ENCODE results near the gene WAC. TPM values are rescaled to one million over a fixed set of nuclear protein-coding genes. Genes with fewer than 3 reads are reported as not detected.

Gene WAC
- total and polyA plus RNA-seq, 2 of the 13 experiments (the other 11 are each of a cell fraction or from before 2014, with no cell fraction given), result 69.1 to 96.2 TPM

GRCh38 chr10:28508304-28508925, 24.5 kb upstream of the WAC start:
- ChIA-PET CTCF (ENCODE audit: low intra/inter-chr PET ratio, low total read pairs) (no interaction called here), POLR2A (no interaction called here)
- H3K27ac ChIP-seq (ENCODE audit: extremely low read length, insufficient read depth, low read length), result no peak overlapping the region
- H3K79me2 ChIP-seq (ENCODE audit: insufficient read depth, low read length), result no peaks in the 10 kb centered on the region
- intact Hi-C loops (cut with micrococcal nuclease; ENCODE audit: unreplicated experiment) (loop anchor here (1.0 kb wide), 1 partner anchor 24 kb away; no protein-coding TSS in a partner anchor), in situ Hi-C loops (cut with HindIII; ENCODE audit: extremely low pct_ligation_motif_present, low pct_unique_long_range_greater_than_20kb) (no loop called here)
- DNase-seq (ENCODE audit: low spot score) (peak; percentile 67), ATAC-seq (peak; percentile 57), FAIRE-seq (no peak)
- H3K9me3 ChIP-seq (ENCODE audit: low read length), result no peaks in the 10 kb centered on the region
- H3K4me1 ChIP-seq (ENCODE audit: insufficient read depth, low read length), result peaks cover 7% of the 10 kb centered on the region; the same call in 1 of the 2 replicates
- 17% methylated on average over 7 of the region's 7 CpGs for WGBS (ENCODE audit: low lambda C conversion rate)
- H3K9ac ChIP-seq (ENCODE audit: insufficient read depth, low read depth, low read length), result no peak overlapping the region
- H3K4me2 ChIP-seq (ENCODE audit: low read depth, low read length), result no peak overlapping the region
- H3K27me3 ChIP-seq (ENCODE audit: control insufficient read depth in 1 of 2, insufficient read depth in 2 of 2, low read length in 2 of 2), result 0 out of 5 replicates have a peak, but pooled peaks cover 0 to 4% of the 10 kb centered on the region in 2 experiments
- H4K20me1 ChIP-seq (ENCODE audit: insufficient read depth, low read length), result no peaks in the 10 kb centered on the region
- no peak overlapping the region for H3K4me3 ChIP-seq (replicated peaks in 1 of 3; ENCODE audit: insufficient read depth in 1 of 3, low read depth in 2 of 3, low read length in 3 of 3)
- no peaks in the 10 kb centered on the region for H3K36me3 ChIP-seq (replicated peaks in 1 of 2; ENCODE audit: control insufficient read depth in 1 of 2, insufficient read depth in 2 of 2, low read length in 2 of 2)
- H2AFZ ChIP-seq (ENCODE audit: low read length), result no peak overlapping the region
- no TSS peak for BruUV-seq (replicated peaks)
- TF ChIP-seq SOX5 (CRISPR knock-in tag; IDR thresholded peaks at IDR 0.05; ENCODE audit: borderline replicate concordance) (peak; percentile 64; the same call in 1 of the 2 replicates), ZNF792 (CRISPR knock-in tag; IDR thresholded peaks at IDR 0.05) (no peak), ZNF770 (CRISPR knock-in tag; IDR thresholded peaks at IDR 0.05) (no peak), BCL6 (CRISPR knock-in tag; IDR thresholded peaks at IDR 0.05) (0 out of 2 replicates have a peak, but pooled peaks have one; percentile 27), ZNF24 (IDR thresholded peaks at IDR 0.05) (no peak), ZBTB43 (CRISPR knock-in tag; conservative IDR thresholded peaks at IDR 0.05) (peak; percentile 64; the same call in 1 of the 2 replicates), FOXA1 (IDR thresholded peaks at IDR 0.05) (no peak), FOXA1 (CRISPR knock-in tag; IDR thresholded peaks at IDR 0.05) (0 out of 2 replicates have a peak, but pooled peaks have one; percentile 9), THAP11 (CRISPR knock-in tag; IDR thresholded peaks at IDR 0.05) (no peak), ZNF225 (CRISPR knock-in tag; IDR thresholded peaks at IDR 0.05) (no peak), ZNF557 (CRISPR knock-in tag; IDR thresholded peaks at IDR 0.05) (no peak), SOX6 (IDR thresholded peaks at IDR 0.05) (no peak), SOX6 (CRISPR knock-in tag; IDR thresholded peaks at IDR 0.05) (peak; percentile 50), NR1H2 (CRISPR knock-in tag; IDR thresholded peaks at IDR 0.05; ENCODE audit: borderline replicate concordance, low read depth) (no peak), GTF2F1 (IDR thresholded peaks at IDR 0.05; ENCODE audit: low read length) (no peak), ZNF7 (CRISPR knock-in tag; IDR thresholded peaks at IDR 0.05) (no peak), HES4 (CRISPR knock-in tag; IDR thresholded peaks at IDR 0.05; ENCODE audit: borderline replicate concordance) (no peak), DMTF1 (CRISPR knock-in tag; IDR thresholded peaks at IDR 0.05) (no peak), ZNF350 (CRISPR knock-in tag; IDR thresholded peaks at IDR 0.05; ENCODE audit: borderline replicate concordance, low read depth) (no peak), NFYB (CRISPR knock-in tag; IDR thresholded peaks at IDR 0.05) (no peak)
